Measurements from ENCODE around the gene DLGAP1. TPM values are rescaled to one million over a fixed set of nuclear protein-coding genes. Genes with fewer than 3 reads are reported as not detected.

The DLGAP1 gene
- polyA plus RNA-seq, 1 donor from 2014 or later, result 4.5 TPM

GRCh38 chr18:3912705-3913104 lies 542.4 kb downstream of the DLGAP1 start:
- peaks cover 4% of the 10 kb centered on the region for H3F3A ChIP-seq (ENCODE audit: insufficient read depth, low read length, poor library complexity, severe bottlenecking)
- no peaks in the 10 kb centered on the region for H3K9me2 ChIP-seq (ENCODE audit: insufficient read depth, low read length)
- no peaks in the 10 kb centered on the region for H3K27me3 ChIP-seq (ENCODE audit: insufficient read depth, low read depth, low read length)
- H3K79me2 ChIP-seq (replicated peaks; ENCODE audit: insufficient read depth, low read length), result no peaks in the 10 kb centered on the region
- H3K27ac ChIP-seq (ENCODE audit: low read length), result no peak overlapping the region
- no peak overlapping the region for H3K4me3 ChIP-seq (ENCODE audit: low read length)
- H3K4me2 ChIP-seq (ENCODE audit: low read length), result no peak overlapping the region
- H3K9ac ChIP-seq (ENCODE audit: low read length), result no peak overlapping the region
- no peak for TF ChIP-seq MXI1 (conservative IDR thresholded peaks at IDR 0.05; ENCODE audit: poor library complexity, severe bottlenecking)
- no peak for TF ChIP-seq EZH2 (IDR thresholded peaks at IDR 0.05; ENCODE audit: borderline replicate concordance, insufficient read depth, low read length, poor library complexity, severe bottlenecking)
- no peak for TF ChIP-seq SMC3 (conservative IDR thresholded peaks at IDR 0.05; ENCODE audit: poor library complexity)
- no peak for TF ChIP-seq RAD21 (conservative IDR thresholded peaks at IDR 0.05)
- no peak for TF ChIP-seq CTCF (IDR thresholded peaks at IDR 0.05; ENCODE audit: poor library complexity, severe bottlenecking)
- TF ChIP-seq TAF1 (IDR thresholded peaks at IDR 0.05; ENCODE audit: low read depth), result no peak
- TF ChIP-seq POLR2AphosphoS5 (IDR thresholded peaks at IDR 0.05), result no peak
- TF ChIP-seq EP300 (conservative IDR thresholded peaks at IDR 0.05; ENCODE audit: poor library complexity, severe bottlenecking), result no peak
- no peak for TF ChIP-seq REST (IDR thresholded peaks at IDR 0.05; ENCODE audit: borderline replicate concordance)
- H2AFZ ChIP-seq (ENCODE audit: low read depth, low read length), result no peak overlapping the region
- no peaks in the 10 kb centered on the region for H3K9me3 ChIP-seq (ENCODE audit: low read length)
- no peaks in the 10 kb centered on the region for H3K36me3 ChIP-seq (ENCODE audit: insufficient read depth, low read length)
- H4K20me1 ChIP-seq (ENCODE audit: insufficient read depth), result no peaks in the 10 kb centered on the region

- Histone ChIP-seq H3K9me3 (ENCODE audit: low read length) (no peaks in the 10 kb centered on the region), H3K27me3 (ENCODE audit: insufficient read depth, low read depth, low read length) (no peaks in the 10 kb centered on the region), H3K4me2 (ENCODE audit: low read length) (no peak overlapping the region), H3K36me3 (ENCODE audit: insufficient read depth, low read length) (no peaks in the 10 kb centered on the region), H3K79me2 (replicated peaks; ENCODE audit: insufficient read depth, low read length) (no peaks in the 10 kb centered on the region), H2AFZ (ENCODE audit: low read depth, low read length) (no peak overlapping the region), H3K27ac (ENCODE audit: low read length) (no peak overlapping the region), H3K9me2 (ENCODE audit: insufficient read depth, low read length) (no peaks in the 10 kb centered on the region), H4K20me1 (ENCODE audit: insufficient read depth) (no peaks in the 10 kb centered on the region), H3K9ac (ENCODE audit: low read length) (no peak overlapping the region), H3K4me3 (ENCODE audit: low read length) (no peak overlapping the region), H3F3A (ENCODE audit: insufficient read depth, low read length, poor library complexity, severe bottlenecking) (peaks cover 4% of the 10 kb centered on the region)
- TF ChIP-seq EP300 (conservative IDR thresholded peaks at IDR 0.05; ENCODE audit: poor library complexity, severe bottlenecking) (no peak), EZH2 (IDR thresholded peaks at IDR 0.05; ENCODE audit: borderline replicate concordance, insufficient read depth, low read length, poor library complexity, severe bottlenecking) (no peak), RAD21 (conservative IDR thresholded peaks at IDR 0.05) (no peak), CTCF (IDR thresholded peaks at IDR 0.05; ENCODE audit: poor library complexity, severe bottlenecking) (no peak), SMC3 (conservative IDR thresholded peaks at IDR 0.05; ENCODE audit: poor library complexity) (no peak), POLR2AphosphoS5 (IDR thresholded peaks at IDR 0.05) (no peak), REST (IDR thresholded peaks at IDR 0.05; ENCODE audit: borderline replicate concordance) (no peak), MXI1 (conservative IDR thresholded peaks at IDR 0.05; ENCODE audit: poor library complexity, severe bottlenecking) (no peak), TAF1 (IDR thresholded peaks at IDR 0.05; ENCODE audit: low read depth) (no peak)
These were observed 543.7 kb downstream of the DLGAP1 start for GRCh38 chr18:3911413-3911812.

Measured in neural cell (in vitro differentiated cells).